Ishikawa (cell line): ENCODE results near the gene CTNND1.

Experiments used
- CEBPB ChIP-seq: IDR thresholded peaks from 2 replicates; pipeline ENCODE4 v1.6.1; 2012
- CREB1 ChIP-seq: IDR thresholded peaks from 2 replicates; pipeline ENCODE4 v1.6.1; 2012; ENCODE audit warnings: low read depth
- EGR1 ChIP-seq: IDR thresholded peaks from 2 replicates; pipeline ENCODE4 v1.6.1; 2012
- EP300 ChIP-seq: IDR thresholded peaks from 2 replicates; pipeline ENCODE4 v1.6.1; 2012; ENCODE audit warnings: borderline replicate concordance
- FOXM1 ChIP-seq: IDR thresholded peaks from 2 replicates; pipeline ENCODE4 v1.6.1; 2012; ENCODE audit warnings: low read depth, borderline replicate concordance
- MAX ChIP-seq: IDR thresholded peaks from 2 replicates; pipeline ENCODE4 v1.6.1; 2012
- NFIC ChIP-seq: IDR thresholded peaks from 2 replicates; pipeline ENCODE4 v1.6.1; 2012
- RAD21 ChIP-seq: IDR thresholded peaks from 2 replicates; pipeline ENCODE4 v1.6.1; 2012; ENCODE audit warnings: low read depth
- REST ChIP-seq: IDR thresholded peaks from 2 replicates; pipeline ENCODE4 v1.6.1; 2012; ENCODE audit warnings: low read depth, mild to moderate bottlenecking
- TAF1 ChIP-seq: IDR thresholded peaks from 2 replicates; pipeline ENCODE4 v1.6.1; 2012; ENCODE audit warnings: low read depth, mild to moderate bottlenecking
- TCF12 ChIP-seq: IDR thresholded peaks from 2 replicates; pipeline ENCODE4 v1.6.1; 2012; ENCODE audit warnings: low read depth
- TEAD4 ChIP-seq: IDR thresholded peaks from 2 replicates; pipeline ENCODE4 v1.6.1; 2012
- USF1 ChIP-seq: IDR thresholded peaks from 2 replicates; pipeline ENCODE4 v1.6.1; 2012
- YY1 ChIP-seq: IDR thresholded peaks from 2 replicates; pipeline ENCODE4 v1.6.1; 2012; ENCODE audit warnings: low read depth
- ZBTB7A ChIP-seq: IDR thresholded peaks from 2 replicates; pipeline ENCODE4 v1.6.1; 2012; ENCODE audit warnings: low read depth

CTNND1 gene

GRCh38 chr11:57815476-57815875 lies 53.9 kb downstream of the CTNND1 start:
- no peak for TF ChIP-seq FOXM1
- no peak for TF ChIP-seq REST
- no peak for TF ChIP-seq ZBTB7A

GRCh38 chr11:57815877-57816276 lies 54.3 kb downstream of the CTNND1 start:
- TF ChIP-seq RAD21 = no peak
- no peak for TF ChIP-seq TCF12
- TF ChIP-seq FOXM1 = no peak
- TF ChIP-seq TAF1 = no peak
- no peak for TF ChIP-seq REST
- TF ChIP-seq MAX = no peak
- TF ChIP-seq USF1 = no peak
- TF ChIP-seq ZBTB7A = no peak
- TF ChIP-seq YY1 = no peak
- TF ChIP-seq CEBPB = no peak
- no peak for TF ChIP-seq CREB1

GRCh38 chr11:57818812-57819211 lies 57.2 kb downstream of the CTNND1 start:
- no peak for TF ChIP-seq NFIC
- TF ChIP-seq REST = no peak
- TF ChIP-seq RAD21 = no peak
- no peak for TF ChIP-seq EGR1
- TF ChIP-seq YY1 = no peak
- TF ChIP-seq FOXM1 = no peak
- no peak for TF ChIP-seq TEAD4

- TF ChIP-seq TEAD4 = no peak
Measured at GRCh38 chr11:57819252-57819979, 57.8 kb downstream of the CTNND1 start.

GRCh38 chr11:57823859-57824258 lies 62.3 kb downstream of the CTNND1 start:
- no peak for TF ChIP-seq TEAD4
- TF ChIP-seq TCF12 = no peak
- TF ChIP-seq RAD21 = no peak
- TF ChIP-seq USF1 = no peak
- no peak for TF ChIP-seq ZBTB7A

- TF ChIP-seq EP300 = no peak
- TF ChIP-seq TAF1 = no peak
- TF ChIP-seq YY1 = no peak
- TF ChIP-seq TEAD4 = no peak
- TF ChIP-seq FOXM1 = no peak
- TF ChIP-seq REST = no peak
- TF ChIP-seq ZBTB7A = no peak
- TF ChIP-seq EGR1 = no peak
Measured at GRCh38 chr11:57834852-57835251, 73.2 kb downstream of the CTNND1 start.
